Measurements from ENCODE around the gene ARHGEF38.

The ARHGEF38 gene

GRCh38 chr4:105613306-105613705 lies 60.9 kb downstream of the ARHGEF38 start:
- DNase-seq (ENCODE audit: low spot score) = no peak

- no peak for DNase-seq (ENCODE audit: low spot score)
Observed at GRCh38 chr4:105619188-105619931, 66.9 kb downstream of the ARHGEF38 start.

- DNase-seq (ENCODE audit: low spot score) = no peak
Observed at GRCh38 chr4:105620640-105621323, 68.4 kb downstream of the ARHGEF38 start.

- DNase-seq (ENCODE audit: low spot score) = no peak
Observed at GRCh38 chr4:105622269-105622668, 69.8 kb downstream of the ARHGEF38 start.

- DNase-seq (ENCODE audit: low spot score) = no peak
Observed at GRCh38 chr4:105623099-105623498, 70.7 kb downstream of the ARHGEF38 start.

- no peak for DNase-seq (ENCODE audit: low spot score)
Observed at GRCh38 chr4:105624530-105624929, 72.1 kb downstream of the ARHGEF38 start.

- DNase-seq (ENCODE audit: low spot score) = no peak
Observed at GRCh38 chr4:105625214-105625613, 72.8 kb downstream of the ARHGEF38 start.

- DNase-seq (ENCODE audit: low spot score) = no peak
Observed at GRCh38 chr4:105626846-105627245, 74.4 kb downstream of the ARHGEF38 start.

GRCh38 chr4:105627620-105628019 lies 75.2 kb downstream of the ARHGEF38 start:
- DNase-seq (ENCODE audit: low spot score) = no peak

- DNase-seq (ENCODE audit: low spot score) = no peak
Observed at GRCh38 chr4:105630670-105631655, 78.5 kb downstream of the ARHGEF38 start.

- DNase-seq (ENCODE audit: low spot score) = no peak
Observed at GRCh38 chr4:105631818-105632400, 79.5 kb downstream of the ARHGEF38 start.

- no peak for DNase-seq (ENCODE audit: low spot score)
Observed at GRCh38 chr4:105632599-105632998, 80.2 kb downstream of the ARHGEF38 start.

- no peak for DNase-seq (ENCODE audit: low spot score)
Observed at GRCh38 chr4:105633241-105633640, 80.8 kb downstream of the ARHGEF38 start.

GRCh38 chr4:105634402-105635080 lies 82.1 kb downstream of the ARHGEF38 start:
- no peak for DNase-seq (ENCODE audit: low spot score)

- DNase-seq (ENCODE audit: low spot score) = no peak
Observed at GRCh38 chr4:105637408-105638176, 85.2 kb downstream of the ARHGEF38 start.

GRCh38 chr4:105641845-105642244 lies 89.4 kb downstream of the ARHGEF38 start:
- DNase-seq (ENCODE audit: low spot score) = no peak

GRCh38 chr4:105644257-105644656 lies 91.8 kb downstream of the ARHGEF38 start:
- DNase-seq (ENCODE audit: low spot score) = no peak

GRCh38 chr4:105645440-105645839 lies 93.0 kb downstream of the ARHGEF38 start:
- DNase-seq (ENCODE audit: low spot score) = no peak

- no peak for DNase-seq (ENCODE audit: low spot score)
Observed at GRCh38 chr4:105650190-105650589, 97.8 kb downstream of the ARHGEF38 start.

GRCh38 chr4:105651884-105652283 lies 99.5 kb downstream of the ARHGEF38 start:
- no peak for DNase-seq (ENCODE audit: low spot score)

All from CD4-positive, alpha-beta T cell treated with Interleukin-15 for 4 hours (primary cell).